Lower lobe of right lung (tissue), 2 donors: Measurements from ENCODE around the gene PCNT. TPM values are rescaled to one million over a fixed set of nuclear protein-coding genes. Genes with fewer than 3 reads are reported as not detected.

Experiments used
- ATAC-seq, 2 donors: fragments of 200-7000 bp; cut with Tn5 transposase; one replicate each; pipeline ENCODE4 v1.9.1; 2020 to 2022; ENCODE audit warnings: mild to moderate bottlenecking in 2 of 2, moderate library complexity in 2 of 2
- DNase-seq: peaks from one replicate; pipeline ENCODE4 v3.0.0-alpha.2; 2020
- H3K27ac ChIP-seq: fragments of 200-600 bp; one replicate; pipeline ENCODE4 v1.8.0; 2022
- H3K27me3 ChIP-seq: fragments of 200-600 bp; one replicate; pipeline ENCODE4 v1.8.0; 2022; ENCODE audit warnings: low read depth
- H3K36me3 ChIP-seq: fragments of 200-600 bp; one replicate; pipeline ENCODE4 v1.8.0; 2022; ENCODE audit warnings: mild to moderate bottlenecking
- H3K4me1 ChIP-seq: fragments of 200-600 bp; one replicate; pipeline ENCODE4 v1.8.0; 2022
- H3K4me3 ChIP-seq: fragments of 200-600 bp; one replicate; pipeline ENCODE4 v1.8.0; 2022; ENCODE audit warnings: mild to moderate bottlenecking
- H3K9me3 ChIP-seq: fragments of 200-600 bp; one replicate; pipeline ENCODE4 v1.8.0; 2022
- CTCF ChIP-seq: fragments of 200-600 bp; IDR thresholded peaks from one replicate; pipeline ENCODE4 v1.8.0; 2022; ENCODE audit warnings: antibody characterized with exemption, mild to moderate bottlenecking
- intact Hi-C: fragments of 100-400 bp; cut with DNase I; formaldehyde crosslinking; loops from one replicate; pipeline ENCODE4 v1.11.0; 2022
- total RNA-seq: library from RNA; stranded (reverse); fragmentation: NEBNext Ultra II Directional; extraction: Animal tissue kit (Norgen Biotek cat#: 25700); gene quantifications from one replicate; pipeline ENCODE4 v1.2.1, GENCODE V29; 2021
- donor health status: DM: no; HTN: yes; CAD: no; lungs with severe emphysema.

Gene PCNT
- total RNA-seq, 1 donor from 2014 or later = 36.5 TPM

- Histone ChIP-seq H3K9me3 (no peaks in the 10 kb centered on the region), H3K27ac (no peak overlapping the region), H3K4me3 (no peak overlapping the region), H3K27me3 (no peaks in the 10 kb centered on the region), H3K36me3 (peaks cover 47% of the 10 kb centered on the region), H3K4me1 (peaks cover 8% of the 10 kb centered on the region)
- DNase-seq (no peak), ATAC-seq (no peak)
- TF ChIP-seq CTCF = no peak
- intact Hi-C loops = no loop called here
Measured at GRCh38 chr21:46329796-46330195, 5.8 kb downstream of the PCNT start.

- H3K9me3 ChIP-seq = no peaks in the 10 kb centered on the region
- TF ChIP-seq CTCF = no peak
- H3K4me3 ChIP-seq = no peak overlapping the region
- peaks cover 69% of the 10 kb centered on the region for H3K36me3 ChIP-seq
- H3K27me3 ChIP-seq = no peaks in the 10 kb centered on the region
- DNase-seq = no peak
- intact Hi-C loops = no loop called here
- no peak overlapping the region for H3K27ac ChIP-seq
- ATAC-seq = no peak
- no peaks in the 10 kb centered on the region for H3K4me1 ChIP-seq
Measured at GRCh38 chr21:46334351-46335140, 10.6 kb downstream of the PCNT start.

DNA sequence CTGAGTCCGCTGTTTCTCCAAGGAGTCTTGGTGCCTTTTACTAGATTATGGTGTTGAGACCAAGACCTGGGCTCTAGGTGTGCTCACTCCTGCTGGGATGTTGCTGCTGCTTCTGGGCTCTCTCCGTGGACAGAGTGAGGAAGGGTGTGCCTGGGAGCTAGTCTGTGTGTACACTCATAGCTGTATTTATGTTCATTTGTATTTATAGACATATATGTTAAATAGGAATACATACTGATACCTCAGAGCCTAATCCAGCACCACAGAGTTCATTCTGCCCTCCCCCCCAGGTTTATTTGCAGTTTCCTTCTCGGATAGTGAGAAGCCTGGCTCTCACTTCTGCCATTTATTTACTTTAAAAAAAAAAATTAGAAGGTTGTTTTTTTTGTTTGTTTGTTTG is 12.6 kb downstream of the PCNT start:
- Histone ChIP-seq H3K4me1 (no peaks in the 10 kb centered on the region), H3K27ac (no peak overlapping the region), H3K9me3 (no peaks in the 10 kb centered on the region), H3K36me3 (peaks cover 63% of the 10 kb centered on the region), H3K27me3 (no peaks in the 10 kb centered on the region), H3K4me3 (no peak overlapping the region)
- TF ChIP-seq CTCF = no peak
- ATAC-seq (no peak), DNase-seq (no peak)
- intact Hi-C loops = no loop called here

DNA sequence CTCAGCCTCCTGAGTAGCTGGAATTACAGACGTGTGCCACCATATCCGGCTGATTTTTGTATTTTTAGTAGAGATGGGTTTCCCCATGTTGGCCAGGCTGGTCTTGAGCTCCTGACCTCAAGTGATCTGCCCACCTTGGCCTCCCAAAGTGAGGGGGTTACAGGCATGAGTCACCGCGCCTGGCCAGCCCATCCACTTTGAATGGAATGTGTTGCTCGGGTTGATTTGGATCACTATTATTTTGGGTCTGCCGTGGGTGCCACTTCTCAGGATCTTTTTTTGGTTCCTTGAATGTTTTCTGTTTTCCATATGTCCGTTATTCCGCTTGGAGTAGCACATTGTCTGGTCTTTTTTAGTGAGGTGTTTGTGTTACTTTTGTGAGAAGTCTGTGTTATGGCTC is 17.0 kb downstream of the PCNT start:
- no peak for DNase-seq
- Histone ChIP-seq H3K4me1 (no peaks in the 10 kb centered on the region), H3K9me3 (no peaks in the 10 kb centered on the region), H3K27ac (no peak overlapping the region), H3K36me3 (peaks cover 49% of the 10 kb centered on the region), H3K4me3 (no peak overlapping the region), H3K27me3 (no peaks in the 10 kb centered on the region)
- intact Hi-C loops = no loop called here
- no peak for ATAC-seq
- TF ChIP-seq CTCF = no peak

DNA sequence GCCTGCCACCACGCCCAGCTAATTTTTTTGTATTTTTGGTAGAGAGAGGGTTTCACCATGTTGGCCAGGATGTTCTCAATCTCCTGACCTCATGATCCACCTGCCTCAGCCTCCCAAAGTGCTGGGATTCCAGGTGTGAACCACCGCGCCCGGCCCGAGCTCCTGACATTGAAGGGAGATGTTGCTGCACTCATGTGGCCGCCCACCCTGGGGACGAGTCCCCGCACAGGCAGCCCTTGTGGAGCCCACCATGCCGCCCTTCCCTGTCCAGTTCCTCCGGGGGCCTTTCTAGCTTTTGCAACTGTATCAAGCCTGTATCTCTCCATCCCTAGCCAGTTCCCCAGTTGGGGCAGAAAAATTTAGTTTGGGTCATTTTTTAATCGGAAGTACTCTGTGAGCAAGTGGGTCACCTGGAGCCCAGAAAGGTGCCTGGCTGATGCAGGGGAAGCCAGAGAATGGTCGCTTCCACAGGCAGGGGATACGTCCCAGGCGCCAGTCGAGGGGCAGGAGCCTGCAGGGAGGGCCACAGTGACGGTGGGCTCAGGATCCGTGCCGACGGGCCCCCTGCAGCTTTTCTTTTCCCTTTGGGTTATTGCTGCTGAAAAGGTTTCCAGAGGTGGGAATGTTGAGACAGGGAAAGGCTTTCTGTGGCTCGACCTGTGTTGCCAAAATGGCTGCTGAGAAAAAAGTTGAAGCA is 20.4 kb downstream of the PCNT start:
- Histone ChIP-seq H3K4me3 (no peak overlapping the region), H3K9me3 (no peaks in the 10 kb centered on the region), H3K4me1 (no peaks in the 10 kb centered on the region), H3K36me3 (peaks cover 49% of the 10 kb centered on the region), H3K27ac (no peak overlapping the region), H3K27me3 (no peaks in the 10 kb centered on the region)
- TF ChIP-seq CTCF = no peak
- DNase-seq (no peak), ATAC-seq (no peak)
- intact Hi-C loops = no loop called here
